Psoas muscle (tissue), 8 donors: ENCODE measurements around the gene MESP1. TPM values are rescaled to one million over a fixed set of nuclear protein-coding genes. Genes with fewer than 3 reads are reported as not detected.
A peak's percentile ranks its signal among the peaks of the same experiment; 100 is the strongest.

Source experiments
- ATAC-seq, 4 donors: fragments of 200-7000 bp; cut with Tn5 transposase; one replicate each; pipeline ENCODE4 v1.9.1; 2020; ENCODE audit warnings: moderate library complexity in 3 of 4, mild to moderate bottlenecking in 2 of 4
- DNase-seq, 2 donors: peaks; one replicate each; pipeline ENCODE4 v3.0.0-alpha.2; 2020
- H3K27ac ChIP-seq: fragments of 200-600 bp; one replicate; pipeline ENCODE4 v1.8.0; 2022
- H3K27me3 ChIP-seq, 3 donors: fragments of 200-600 bp in 1 of 3; one replicate each; pipeline versions ENCODE4 v1.6.1 to v1.8.0; 2013 to 2022; ENCODE audit warnings: low read length in 2 of 3, mild to moderate bottlenecking in 2 of 3, moderate library complexity in 1 of 3; ENCODE audit not compliant: insufficient read depth in 3 of 3
- H3K36me3 ChIP-seq, 2 donors: fragments of 200-600 bp in 1 of 2; one replicate each; pipeline versions ENCODE4 v1.6.1 to v1.8.0; 2013 to 2022; ENCODE audit warnings: low read depth in 1 of 2, mild to moderate bottlenecking in 1 of 2, moderate library complexity in 1 of 2; ENCODE audit not compliant: insufficient read depth in 1 of 2
- H3K4me1 ChIP-seq: fragments of 200-600 bp; one replicate; pipeline ENCODE4 v1.8.0; 2022
- H3K4me3 ChIP-seq: fragments of 200-600 bp; one replicate; pipeline ENCODE4 v1.8.0; 2022; ENCODE audit warnings: mild to moderate bottlenecking
- H3K9me3 ChIP-seq: fragments of 200-600 bp; one replicate; pipeline ENCODE4 v1.8.0; 2022
- CTCF ChIP-seq: fragments of 200-600 bp; IDR thresholded peaks from one replicate; pipeline ENCODE4 v1.8.0; 2022; ENCODE audit warnings: antibody characterized with exemption
- WGBS, 3 donors: extraction: QIAGEN DNeasy Blood & Tissue Kit; methylation state at CpG; one replicate each; pipeline versions ENCODE4 v1.1.6 to v1.1.7; 2013; 5-methylcytosine and 5-hydroxymethylcytosine counted together
- intact Hi-C, 2 donors: fragments of 100-400 bp; cut with DNase I; formaldehyde crosslinking; loops; one replicate each; pipeline versions ENCODE4 v1.11.0 to v1.14.2; 2022
- long read RNA-seq, 2 donors: library from polyadenylated mRNA; unstranded; transcript quantifications; one replicate each; pipeline ENCODE4 v2.0.0, GENCODE V29; 2021
- polyA plus RNA-seq, 3 donors: library from polyadenylated mRNA; stranded (reverse); fragments of 200-250 nt; gene quantifications; one replicate each; pipeline ENCODE4 v1.2.3, GENCODE V29; 2013
- total RNA-seq, 4 donors: library from RNA; stranded (reverse); fragmentation: NEBNext Ultra II Directional in 2 of 4; extraction: Animal tissue kit (Norgen Biotek cat#: 25700) in 2 of 4; gene quantifications; one replicate each; pipeline versions ENCODE4 v1.2.1 to v1.2.4, GENCODE V29; 2021 to 2023
- donor health status: healthy with polysubstance abuse.
- donor health status: DM: no; HTN: no; CAD: no; lungs with moderate emphysema.
- donor health status: Bipolar disorder and iron deficiency.
- donor health status: healthy.
- donor health status: DM: yes; HTN: yes; CAD: no.
- donor health status: DM: no; HTN: no; CAD: no.
- donor health status: DM: no; HTN: no; CAD: no.
- donor health status: DM: yes; HTN: yes; CAD: no.

The MESP1 gene
- 10 to 100 TPM; 11.7 to 33.6 (median 21.3) TPM for total RNA-seq
- polyA plus RNA-seq, result 1 to 10 TPM; 2.5 to 9.0 (median 5.1) TPM
- long read RNA-seq, donor 1, transcript MESP1-201 (2 exons, 2,369 nt), result major isoform, 10 of 34 reads
- long read RNA-seq, donor 1, partial matches to known transcripts, result 0 of 34 reads
- long read RNA-seq, donor 1, other reads (novel, unspliced or antisense), result 24 of 34 reads
- long read RNA-seq, donor 2, transcript MESP1-201 (2 exons, 2,369 nt), result major isoform, 11 of 11 reads
- long read RNA-seq, donor 2, partial matches to known transcripts, result 0 of 11 reads
- long read RNA-seq, donor 2, other reads (novel, unspliced or antisense), result 0 of 11 reads

- no peaks in the 10 kb centered on the region for H3K9me3 ChIP-seq
- 3 to 7% (median 4%) methylated on average over 63 to 114 of the region's 114 CpGs for WGBS, 3 donors
These were observed at the start of gene MESP1 for GRCh38 chr15:89750560-89751542. Gene MESP1, minus strand, starts transcription at chr15:89751249. Its CDS starts 18 bp downstream, at chr15:89751231.

GRCh38 chr15:89799918-89800498 is 49.0 kb upstream of the MESP1 start:
- Histone ChIP-seq H3K27ac (no peak overlapping the region), H3K27me3 (no peaks in the 10 kb centered on the region), H3K4me1 (no peaks in the 10 kb centered on the region), H3K4me3 (no peak overlapping the region), H3K9me3 (peaks cover 5% of the 10 kb centered on the region), H3K36me3 (no peaks in the 10 kb centered on the region)
- TF ChIP-seq CTCF, result no peak
- DNase-seq, result peak in 1 of 2 donors; percentile 12
- intact Hi-C loops, result no loop called here
- ATAC-seq, result no peak
- 81 to 92% (median 83%) methylated on average over 2 of the region's 2 CpGs for WGBS, 3 donors

More at GRCh38 chr15:89750560-89751542, at the start of gene MESP1:
- peak; percentile 74 for TF ChIP-seq CTCF
- ATAC-seq (peak; percentile 96 to 98 (median 98)), DNase-seq (peak; percentile 92 to 97)
- Histone ChIP-seq H3K4me3 (peak within 1 kb of the TSS; percentile 82), H3K27ac (peak within 1 kb of the TSS; percentile 85), H3K27me3 (peaks cover 0 to 3% (median 0%) of the 10 kb centered on the region in 3 donors), H3K36me3 (no peaks in the 10 kb centered on the region), H3K4me1 (peaks cover 6% of the 10 kb centered on the region)
- intact Hi-C loops, result no loop called here

- Histone ChIP-seq H3K36me3 (no peaks in the 10 kb centered on the region), H3K4me1 (no peaks in the 10 kb centered on the region), H3K27ac (no peak overlapping the region), H3K27me3 (no peaks in the 10 kb centered on the region), H3K4me3 (no peak overlapping the region), H3K9me3 (peaks cover 5% of the 10 kb centered on the region)
- 70 to 75% (median 73%) methylated on average over 20 of the region's 20 CpGs for WGBS, 3 donors
- no peak for TF ChIP-seq CTCF
- intact Hi-C loops, result no loop called here
- ATAC-seq (no peak), DNase-seq (peak in 1 of 2 donors; percentile 41)
These were observed 48.2 kb upstream of the MESP1 start for GRCh38 chr15:89799011-89799911.

GRCh38 chr15:89797678-89798201 is 46.7 kb upstream of the MESP1 start:
- Histone ChIP-seq H3K9me3 (peaks cover 5% of the 10 kb centered on the region), H3K36me3 (no peaks in the 10 kb centered on the region), H3K4me1 (no peaks in the 10 kb centered on the region), H3K27ac (no peak overlapping the region), H3K27me3 (no peaks in the 10 kb centered on the region), H3K4me3 (no peak overlapping the region)
- 81 to 94% (median 89%) methylated on average over 4 of the region's 4 CpGs for WGBS, 3 donors
- TF ChIP-seq CTCF, result no peak
- no peak for ATAC-seq
- intact Hi-C loops, result no loop called here
- no peak for DNase-seq
